H1 (cell line): Measurements from ENCODE around the gene TMCO2. TPM values are rescaled to one million over a fixed set of nuclear protein-coding genes. Genes with fewer than 3 reads are reported as not detected.

ENCODE experiments used
- CTCF ChIA-PET: fragments of 300-600 bp; sonication (Branson Sonifier 250); formaldehyde crosslinking; loops from one replicate; lab custom pipeline; 2021; ENCODE audit not compliant: partially characterized antibody; lab: Charles Lee
- POLR2A ChIA-PET: fragments of 300-600 bp; sonication (Branson Sonifier 250); formaldehyde crosslinking; loops from one replicate; lab custom pipeline; 2021; ENCODE audit warnings: inconsistent platforms; ENCODE audit not compliant: partially characterized antibody; lab: Charles Lee
- DNase-seq, 2 experiments: peaks; one replicate each; pipeline versions ENCODE4 v3.0.0 to v3.0.0-alpha.2; 2010 to 2022; ENCODE audit warnings: low spot score in 2 of 2, low read depth in 1 of 2, mixed read lengths in 1 of 2
- FAIRE-seq: peaks from 2 replicates; lab custom pipeline; 2011; peaks lifted over from hg19 to GRCh38; lab: Jason Lieb, UNC
- H2AFZ ChIP-seq: 2 replicates; pipeline ENCODE4 v1.8.1; 2012; ENCODE audit warnings: low read length, inconsistent platforms
- H2AK5ac ChIP-seq: 2 replicates; pipeline ENCODE4 v1.6.1; 2013; ENCODE audit warnings: low read depth, low read length
- H2BK120ac ChIP-seq: replicated peaks from 2 replicates; pipeline ENCODE3; 2013; ENCODE audit warnings: low read depth, low read length, inconsistent platforms
- H2BK12ac ChIP-seq: 2 replicates; pipeline ENCODE4 v1.6.1; 2013; ENCODE audit warnings: low read depth, low read length
- H2BK15ac ChIP-seq: 2 replicates; pipeline ENCODE4 v1.6.1; 2013; ENCODE audit warnings: low read length
- H2BK20ac ChIP-seq: 2 replicates; pipeline ENCODE4 v1.6.1; 2013; ENCODE audit warnings: low read length
- H2BK5ac ChIP-seq: 2 replicates; pipeline ENCODE4 v1.6.1; 2013; ENCODE audit warnings: low read depth, low read length
- H3K14ac ChIP-seq: 2 replicates; pipeline ENCODE4 v1.6.1; 2013; ENCODE audit warnings: inconsistent platforms; ENCODE audit not compliant: insufficient read length
- H3K18ac ChIP-seq: 2 replicates; pipeline ENCODE4 v1.6.1; 2013; ENCODE audit warnings: low read length; ENCODE audit errors: extremely low read depth
- H3K23ac ChIP-seq: 2 replicates; pipeline ENCODE4 v1.6.1; 2013; ENCODE audit warnings: inconsistent platforms; ENCODE audit not compliant: insufficient read length
- H3K23me2 ChIP-seq: 2 replicates; pipeline ENCODE4 v1.6.1; 2013; ENCODE audit warnings: low read depth, low read length
- H3K27ac ChIP-seq: 2 replicates; pipeline ENCODE4 v1.6.1; 2011; ENCODE audit warnings: low read depth, low read length, inconsistent platforms
- H3K27me3 ChIP-seq, 4 experiments: replicated peaks in 1 of 4; 1 replicate in 1 of 4; 2 replicates in 3 of 4; pipeline versions ENCODE4 v1.6.1 to v1.8.1; 2011 to 2013; ENCODE audit warnings: low read length in 3 of 4, mild to moderate bottlenecking in 3 of 4, inconsistent platforms in 2 of 4, mixed read lengths in 2 of 4, moderate library complexity in 1 of 4; ENCODE audit not compliant: control insufficient read depth in 3 of 4, insufficient read depth in 3 of 4; ENCODE audit errors: extremely low read depth in 1 of 4
- H3K36me3 ChIP-seq, 4 experiments: 2 replicates each; pipeline versions ENCODE4 v1.6.1 to v1.8.1; 2011 to 2013; ENCODE audit warnings: mild to moderate bottlenecking in 4 of 4, low read length in 3 of 4, moderate library complexity in 2 of 4, control low read depth in 1 of 4, inconsistent platforms in 1 of 4; ENCODE audit not compliant: insufficient read depth in 4 of 4, control insufficient read depth in 2 of 4
- H3K4ac ChIP-seq: replicated peaks from 2 replicates; pipeline ENCODE3; 2013; ENCODE audit warnings: low read length, low read depth, mixed read lengths, inconsistent platforms; ENCODE audit not compliant: insufficient read length
- H3K4me1 ChIP-seq, 4 experiments: replicated peaks in 1 of 4; 1 replicate in 1 of 4; 2 replicates in 3 of 4; pipeline versions ENCODE4 v1.6.1 to v1.8.1; 2011 to 2013; ENCODE audit warnings: low read length in 3 of 4, inconsistent platforms in 2 of 4, mixed read lengths in 1 of 4; ENCODE audit not compliant: insufficient read depth in 4 of 4, control insufficient read depth in 3 of 4
- H3K4me2 ChIP-seq, 2 experiments: 2 replicates each; pipeline versions ENCODE4 v1.6.1 to v1.8.1; 2011 to 2013; ENCODE audit warnings: low read depth in 2 of 2, low read length in 2 of 2, control low read depth in 1 of 2, inconsistent platforms in 1 of 2, mild to moderate bottlenecking in 1 of 2; ENCODE audit not compliant: insufficient read depth in 1 of 2
- H3K4me3 ChIP-seq, 4 experiments: fragments of 200-600, 300-600 bp in 1 of 4; sonication (generic), shearing (Covaris generic), sonication (Bioruptor Twin) in 1 of 4; 2 replicates each; pipeline versions ENCODE4 v1.5.1 to v1.8.1; 2011 to 2016; ENCODE audit warnings: low read length in 4 of 4, low read depth in 3 of 4, control low read depth in 2 of 4, inconsistent platforms in 2 of 4, mild to moderate bottlenecking in 2 of 4, mixed read lengths in 1 of 4, moderate library complexity in 1 of 4; ENCODE audit not compliant: insufficient read depth in 2 of 4; ENCODE audit errors: extremely low read depth in 1 of 4
- H3K56ac ChIP-seq: replicated peaks from 2 replicates; pipeline ENCODE3; 2013; ENCODE audit warnings: low read depth, mild to moderate bottlenecking, mixed read lengths, low read length, inconsistent platforms; ENCODE audit not compliant: insufficient read length
- H3K79me1 ChIP-seq: 2 replicates; pipeline ENCODE4 v1.6.1; 2013; ENCODE audit warnings: low read depth, low read length, control low read depth
- H3K79me2 ChIP-seq, 2 experiments: 2 replicates each; pipeline versions ENCODE4 v1.6.1 to v1.8.1; 2012 to 2013; ENCODE audit warnings: low read length in 2 of 2, mild to moderate bottlenecking in 2 of 2, inconsistent platforms in 1 of 2; ENCODE audit not compliant: insufficient read depth in 2 of 2, control insufficient read depth in 1 of 2
- H3K9ac ChIP-seq, 4 experiments: replicated peaks in 1 of 4; 1 replicate in 1 of 4; 2 replicates in 3 of 4; pipeline versions ENCODE4 v1.6.1 to v1.8.1; 2011 to 2013; ENCODE audit warnings: low read depth in 3 of 4, low read length in 3 of 4, control low read depth in 2 of 4, mild to moderate bottlenecking in 2 of 4, moderate library complexity in 2 of 4, inconsistent platforms in 1 of 4; ENCODE audit errors: extremely low read depth in 1 of 4
- H3K9me3 ChIP-seq, 2 experiments: 2 replicates each; pipeline versions ENCODE4 v1.6.1 to v1.8.1; 2012 to 2013; ENCODE audit warnings: mild to moderate bottlenecking in 2 of 2, moderate library complexity in 2 of 2, control low read depth in 1 of 2, inconsistent platforms in 1 of 2, low read depth in 1 of 2, low read length in 1 of 2, mixed read lengths in 1 of 2; ENCODE audit not compliant: insufficient read depth in 2 of 2
- H4K20me1 ChIP-seq, 2 experiments: replicated peaks in 1 of 2; 2 replicates each; pipeline versions ENCODE3 to v1.8.1; 2011 to 2013; ENCODE audit warnings: inconsistent platforms in 2 of 2, low read length in 2 of 2, mild to moderate bottlenecking in 1 of 2; ENCODE audit not compliant: insufficient read depth in 2 of 2, control insufficient read depth in 1 of 2
- H4K5ac ChIP-seq: 2 replicates; pipeline ENCODE4 v1.6.1; 2013; ENCODE audit warnings: low read length, low read depth, mixed read lengths, inconsistent platforms; ENCODE audit not compliant: insufficient read length
- H4K8ac ChIP-seq: 2 replicates; pipeline ENCODE4 v1.8.0; 2013; ENCODE audit warnings: mild to moderate bottlenecking, moderate library complexity, low read length, inconsistent platforms; ENCODE audit not compliant: insufficient read depth; ENCODE audit errors: extremely low read depth
- H4K91ac ChIP-seq: replicated peaks from 2 replicates; pipeline ENCODE3; 2013; ENCODE audit warnings: low read length, mixed read lengths, inconsistent platforms; ENCODE audit not compliant: insufficient read length
- ASH2L ChIP-seq: fragments of 200-600, 300-600 bp; sonication (generic); IDR thresholded peaks from one replicate; pipeline ENCODE4 v1.7.1; 2017; ENCODE audit warnings: low read length
- EZH2 ChIP-seq: fragments of 200-600 bp; sonication (generic); IDR thresholded peaks from 2 replicates; pipeline ENCODE4 v1.7.1; 2012; ENCODE audit warnings: low read depth, mild to moderate bottlenecking, moderate library complexity, low read length, inconsistent platforms; ENCODE audit not compliant: severe bottlenecking
- FOSL1 ChIP-seq: IDR thresholded peaks from 2 replicates; pipeline ENCODE4 v1.6.1; 2011; ENCODE audit warnings: mild to moderate bottlenecking, low read depth, low read length, moderate library complexity; ENCODE audit not compliant: insufficient read depth
- HDAC2 ChIP-seq, 2 experiments: fragments of 300-600 bp in 1 of 2; sonication (generic) in 1 of 2; IDR thresholded peaks; 2 replicates each; pipeline ENCODE4 v1.6.1; 2011 to 2012; ENCODE audit warnings: low read depth in 2 of 2, low read length in 2 of 2, mild to moderate bottlenecking in 2 of 2, moderate library complexity in 2 of 2, borderline replicate concordance in 1 of 2, inconsistent platforms in 1 of 2
- JUND ChIP-seq: IDR thresholded peaks from 2 replicates; pipeline ENCODE4 v1.6.1; 2011; ENCODE audit warnings: mild to moderate bottlenecking, improper control_type of control experiment, low read length
- KDM4A ChIP-seq: IDR thresholded peaks from one replicate; pipeline ENCODE4 v1.7.1; 2012; ENCODE audit warnings: low read depth, mild to moderate bottlenecking, moderate library complexity, low read length, inconsistent platforms; ENCODE audit not compliant: severe bottlenecking
- POLR2A ChIP-seq, 2 experiments: IDR thresholded peaks; 1 replicate in 1 of 2; 2 replicates in 1 of 2; pipeline ENCODE4 v1.6.1; 2011; ENCODE audit warnings: low read depth in 2 of 2, low read length in 2 of 2, mild to moderate bottlenecking in 2 of 2; ENCODE audit errors: control extremely low read depth in 1 of 2
- RBBP5 ChIP-seq: IDR thresholded peaks from 2 replicates; pipeline ENCODE4 v1.7.1; 2012; ENCODE audit warnings: low read depth, mild to moderate bottlenecking, inconsistent platforms, low read length, moderate library complexity, borderline replicate concordance
- SP1 ChIP-seq: IDR thresholded peaks from 2 replicates; pipeline ENCODE4 v1.6.1; 2011; ENCODE audit warnings: low read depth, low read length
- SP4 ChIP-seq: IDR thresholded peaks from 2 replicates; pipeline ENCODE4 v1.6.1; 2012; ENCODE audit warnings: low read length, inconsistent platforms
- SRF ChIP-seq: IDR thresholded peaks from 2 replicates; pipeline ENCODE4 v1.6.1; 2011; ENCODE audit warnings: mild to moderate bottlenecking, low read depth, low read length, moderate library complexity
- TAF7 ChIP-seq: optimal IDR thresholded peaks from 2 replicates; pipeline ENCODE3; 2011; ENCODE audit warnings: low read depth, mild to moderate bottlenecking, inconsistent platforms, low read length, moderate library complexity, borderline replicate concordance
- TBP ChIP-seq: IDR thresholded peaks from 2 replicates; pipeline ENCODE4 v1.6.1; 2011; ENCODE audit warnings: low read depth, low read length, improper control_type of control experiment
- ZNF274 ChIP-seq: IDR thresholded peaks from 2 replicates; pipeline ENCODE4 v1.7.0; 2012; ENCODE audit warnings: low read length, borderline replicate concordance; ENCODE audit errors: extremely low read depth
- whole genome bisulfite sequencing, 2 experiments: shearing (Covaris generic) in 1 of 2; methylation state at CpG; one replicate each; pipeline versions ENCODE4 v1.1.6 to v1.1.7; 2013 to 2015; ENCODE audit warnings: low lambda C conversion rate in 2 of 2, mixed read lengths in 2 of 2, inconsistent platforms in 1 of 2, low coverage in 1 of 2, missing lambda C conversion rate in 1 of 2; ENCODE audit not compliant: insufficient replicate concordance in 2 of 2, insufficient coverage in 1 of 2, insufficient read length in 1 of 2; ENCODE audit errors: extremely low coverage in 1 of 2, missing lambda C conversion rate in 1 of 2; 5-methylcytosine and 5-hydroxymethylcytosine counted together
- polyA plus RNA-seq, 7 experiments: library from polyadenylated mRNA; depleted of rRNA in 3 of 7; stranded (reverse) in 5 of 7; unstranded in 2 of 7; fragments of >200 nt in 5 of 7; fragments of 200-250 nt in 2 of 7; gene quantifications; 1 replicate in 5 of 7; 2 replicates in 1 of 7; 4 replicates in 1 of 7; pipeline versions ENCODE4 v1.2.1 to v1.2.3, GENCODE V29; 2011 to 2013; ENCODE audit warnings: missing spikeins in 2 of 7, mixed read lengths in 2 of 7
- total RNA-seq: library from RNA; stranded (reverse); fragmentation: NEBNext Ultra II Directional; extraction: Animal tissue kit (Norgen Biotek cat#: 25700); gene quantifications from 2 replicates; pipeline ENCODE4 v1.2.1, GENCODE V29; 2021

The TMCO2 gene
- total and polyA plus RNA-seq, 2 of the 8 experiments (the other 6 are each of a cell fraction or from before 2014, with no cell fraction given): not detected

GRCh38 chr1:40239626-40240025 is 8.1 kb upstream of the TMCO2 start:
- Histone ChIP-seq H3K14ac (no peak overlapping the region), H3K36me3 (peaks cover 12 to 32% (median 28%) of the 10 kb centered on the region in 4 experiments), H2BK15ac (no peak overlapping the region), H3K79me1 (no peaks in the 10 kb centered on the region), H3K4ac (no peak overlapping the region), H3K27ac (no peak overlapping the region), H2AK5ac (no peak overlapping the region), H2BK5ac (no peak overlapping the region), H3K56ac (no peak overlapping the region), H2BK120ac (no peak overlapping the region), H4K91ac (no peak overlapping the region), H3K23ac (no peak overlapping the region), H3K4me1 (no peaks in the 10 kb centered on the region), H3K23me2 (no peaks in the 10 kb centered on the region), H4K5ac (no peak overlapping the region), H4K20me1 (no peaks in the 10 kb centered on the region), H4K8ac (no peak overlapping the region), H3K9me3 (no peaks in the 10 kb centered on the region), H3K4me3 (no peak overlapping the region), H3K27me3 (peaks cover 0 to 1% (median 0%) of the 10 kb centered on the region in 4 experiments; a peak in 1 of 7 replicates), H3K4me2 (no peak overlapping the region), H3K9ac (no peak overlapping the region), H2AFZ (no peak overlapping the region), H2BK20ac (no peak overlapping the region), H2BK12ac (no peak overlapping the region), H3K18ac (no peak overlapping the region), H3K79me2 (no peaks in the 10 kb centered on the region)
- FAIRE-seq (no peak), DNase-seq (no peak)
- CTCF ChIA-PET: interaction anchor here (0.6 to 3.4 kb wide), 6 partner anchors 11 to 96 kb away, joined by 3 to 13 read pairs (median 3); no protein-coding TSS in a partner anchor
- POLR2A ChIA-PET: interaction anchor here (1.2 kb wide), 1 partner anchor 87 kb away, joined by 3 read pairs; no protein-coding TSS in a partner anchor
- WGBS, 2 experiments: 84% methylated on average over 1 of the region's 1 CpG; no CpG with 5 or more reads in 1 of the 2 experiments
- TF ChIP-seq SP1 (no peak), HDAC2 (IDR thresholded peaks at IDR 0.05; ENCODE audit: borderline replicate concordance in 1 of 2, low read depth in 2 of 2, low read length in 2 of 2) (no peak), EZH2 (no peak), TBP (no peak), SP4 (no peak), JUND (no peak), RBBP5 (no peak), ZNF274 (no peak), FOSL1 (no peak), KDM4A (no peak), TAF7 (no peak), SRF (no peak), POLR2A (IDR thresholded peaks at IDR 0.05; ENCODE audit: control extremely low read depth in 1 of 2, low read depth in 2 of 2, low read length in 2 of 2) (no peak), ASH2L (no peak)
